Measurements from ENCODE around the gene AGAP1. TPM values are rescaled to one million over a fixed set of nuclear protein-coding genes. Genes with fewer than 3 reads are reported as not detected.

The AGAP1 gene
- total and polyA plus RNA-seq, 2 donors from 2014 or later, result 8.1 to 44.5 TPM

DNA sequence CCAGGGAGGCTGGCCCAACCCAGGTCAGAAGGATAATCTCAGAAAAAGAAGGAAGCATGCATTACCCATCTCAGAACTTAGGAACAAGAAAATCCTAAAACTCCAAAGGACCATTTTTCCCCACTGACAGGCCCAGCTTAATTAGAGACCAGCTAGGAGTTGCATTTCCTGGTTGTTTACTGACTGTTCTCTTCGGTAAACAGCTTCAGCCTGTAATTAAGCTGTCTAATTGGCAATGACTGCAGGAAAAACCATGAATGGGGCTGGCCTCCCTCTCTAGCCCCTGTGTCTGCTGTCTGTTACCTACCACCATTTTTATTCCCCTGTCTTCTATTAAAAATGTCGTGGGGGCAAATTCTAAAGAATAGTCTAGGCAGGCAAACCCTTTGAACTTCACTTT, 146.5 kb downstream of the AGAP1 start:
- TF ChIP-seq, protein P1, sequence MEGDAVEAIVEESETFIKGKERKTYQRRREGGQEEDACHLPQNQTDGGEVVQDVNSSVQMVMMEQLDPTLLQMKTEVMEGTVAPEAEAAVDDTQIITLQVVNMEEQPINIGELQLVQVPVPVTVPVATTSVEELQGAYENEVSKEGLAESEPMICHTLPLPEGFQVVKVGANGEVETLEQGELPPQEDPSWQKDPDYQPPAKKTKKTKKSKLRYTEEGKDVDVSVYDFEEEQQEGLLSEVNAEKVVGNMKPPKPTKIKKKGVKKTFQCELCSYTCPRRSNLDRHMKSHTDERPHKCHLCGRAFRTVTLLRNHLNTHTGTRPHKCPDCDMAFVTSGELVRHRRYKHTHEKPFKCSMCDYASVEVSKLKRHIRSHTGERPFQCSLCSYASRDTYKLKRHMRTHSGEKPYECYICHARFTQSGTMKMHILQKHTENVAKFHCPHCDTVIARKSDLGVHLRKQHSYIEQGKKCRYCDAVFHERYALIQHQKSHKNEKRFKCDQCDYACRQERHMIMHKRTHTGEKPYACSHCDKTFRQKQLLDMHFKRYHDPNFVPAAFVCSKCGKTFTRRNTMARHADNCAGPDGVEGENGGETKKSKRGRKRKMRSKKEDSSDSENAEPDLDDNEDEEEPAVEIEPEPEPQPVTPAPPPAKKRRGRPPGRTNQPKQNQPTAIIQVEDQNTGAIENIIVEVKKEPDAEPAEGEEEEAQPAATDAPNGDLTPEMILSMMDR (IDR thresholded peaks at IDR 0.05; ENCODE audit: borderline replicate concordance, extremely low read depth, insufficient read depth), result no peak

DNA sequence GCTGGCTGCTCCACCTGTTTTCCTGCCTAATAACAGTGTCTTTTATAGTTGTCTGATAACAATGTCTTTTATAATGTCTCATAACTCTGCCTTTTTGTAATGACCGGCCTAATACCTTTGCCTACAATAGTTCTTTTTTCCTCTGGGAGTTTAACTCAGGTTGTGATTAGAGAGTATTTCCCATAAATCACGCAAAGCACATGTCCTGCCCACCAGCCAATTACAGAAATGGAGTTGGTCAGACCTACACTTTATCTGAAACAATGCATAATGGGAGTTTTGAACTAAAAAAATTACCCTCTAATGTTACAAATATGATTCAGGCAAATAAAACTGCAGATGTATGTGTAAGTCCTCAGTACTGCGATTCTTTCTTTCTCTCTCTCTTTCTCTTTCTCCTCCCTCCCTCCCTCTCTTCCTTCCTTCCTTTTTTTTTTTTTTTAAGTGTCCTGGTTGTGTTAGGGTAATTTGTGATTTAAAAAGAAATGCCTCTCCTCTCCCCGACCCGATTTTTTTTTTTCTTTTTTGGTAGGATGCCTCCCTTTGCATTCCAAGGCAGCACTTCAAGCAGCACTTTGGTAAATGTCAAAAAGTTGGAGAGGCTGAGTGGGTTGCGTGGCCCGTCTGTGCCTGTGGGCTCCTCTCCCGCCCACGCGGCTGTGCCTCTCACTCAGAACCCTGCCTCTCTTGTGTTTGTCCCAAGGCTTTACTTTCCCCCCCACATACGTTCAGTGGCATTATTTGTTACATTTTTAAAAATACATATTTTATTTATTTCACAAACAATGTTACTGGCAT, 147.3 kb downstream of the AGAP1 start:
- Histone ChIP-seq H3K36me3 (ENCODE audit: control insufficient read depth in 2 of 3, insufficient read depth in 3 of 3, low read length in 3 of 3) (no peaks in the 10 kb centered on the region), H3K27me3 (ENCODE audit: control insufficient read depth, insufficient read depth, low read length) (no peaks in the 10 kb centered on the region), H3K27ac (ENCODE audit: low read depth in 2 of 2, low read length in 2 of 2) (no peak overlapping the region), H3K4me1 (ENCODE audit: control insufficient read depth in 2 of 3, insufficient read depth in 2 of 3, low read depth in 1 of 3, low read length in 3 of 3) (peaks cover 0 to 2% (median 0%) of the 10 kb centered on the region in 3 donors), H3K4me3 (ENCODE audit: low read length in 3 of 3) (no peak overlapping the region), H3K9ac (ENCODE audit: low read length in 3 of 3) (no peak overlapping the region), H3K9me3 (ENCODE audit: control insufficient read depth in 2 of 3, insufficient read depth in 1 of 3, low read length in 3 of 3) (no peaks in the 10 kb centered on the region)
- intact Hi-C loops (cut with DNase I), result no loop called here
- TF ChIP-seq, protein P1 (IDR thresholded peaks at IDR 0.05; ENCODE audit: borderline replicate concordance, extremely low read depth, insufficient read depth), result no peak
- peak in 1 of 5 donors; percentile 16 for DNase-seq
- no peak for FAIRE-seq

More for the DNA sequence above, 146.5 kb downstream of the AGAP1 start:
- Histone ChIP-seq H3K4me1 (ENCODE audit: control insufficient read depth in 2 of 3, insufficient read depth in 2 of 3, low read depth in 1 of 3, low read length in 3 of 3) (peaks cover 0 to 2% (median 0%) of the 10 kb centered on the region in 3 donors), H3K9ac (ENCODE audit: low read length in 3 of 3) (no peak overlapping the region), H3K4me3 (ENCODE audit: low read length in 3 of 3) (no peak overlapping the region), H3K9me3 (ENCODE audit: control insufficient read depth in 2 of 3, insufficient read depth in 1 of 3, low read length in 3 of 3) (no peaks in the 10 kb centered on the region), H3K36me3 (ENCODE audit: control insufficient read depth in 2 of 3, insufficient read depth in 3 of 3, low read length in 3 of 3) (no peaks in the 10 kb centered on the region), H3K27ac (ENCODE audit: low read depth in 2 of 2, low read length in 2 of 2) (no peak overlapping the region), H3K27me3 (ENCODE audit: control insufficient read depth, insufficient read depth, low read length) (no peaks in the 10 kb centered on the region)
- FAIRE-seq (no peak), DNase-seq (no peak)
- intact Hi-C loops (cut with DNase I), result no loop called here

DNA sequence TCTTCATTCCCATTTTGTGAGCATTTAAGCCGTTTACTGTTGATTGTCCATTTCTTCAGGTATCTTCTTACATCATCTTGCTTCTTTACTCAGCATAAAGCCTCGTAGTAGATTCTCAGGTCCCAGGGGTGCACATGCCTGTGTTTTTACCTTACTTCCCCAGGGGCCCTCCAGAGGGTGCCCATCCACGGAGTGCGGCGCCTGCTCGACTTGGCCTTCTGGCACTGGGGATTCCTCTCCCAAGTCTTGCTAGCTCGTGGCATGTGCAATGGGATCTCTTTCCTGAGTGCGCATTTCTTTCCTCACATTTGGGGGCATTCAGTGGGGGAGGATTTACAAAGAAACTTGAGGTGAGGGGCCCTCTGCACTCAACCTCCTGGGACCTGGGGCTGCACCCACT, 148.1 kb downstream of the AGAP1 start:
- TF ChIP-seq, protein P1 (IDR thresholded peaks at IDR 0.05; ENCODE audit: borderline replicate concordance, extremely low read depth, insufficient read depth), result no peak
- H3K27ac ChIP-seq (ENCODE audit: low read depth in 2 of 2, low read length in 2 of 2), result no peak overlapping the region
- H3K9ac ChIP-seq (ENCODE audit: low read length in 3 of 3), result no peak overlapping the region
- no peaks in the 10 kb centered on the region for H3K9me3 ChIP-seq (ENCODE audit: control insufficient read depth in 2 of 3, insufficient read depth in 1 of 3, low read length in 3 of 3)
- no peak overlapping the region for H3K4me3 ChIP-seq (ENCODE audit: low read length in 3 of 3)
- intact Hi-C loops (cut with DNase I), result no loop called here
- DNase-seq (no peak), FAIRE-seq (no peak)
- H3K36me3 ChIP-seq (ENCODE audit: control insufficient read depth in 2 of 3, insufficient read depth in 3 of 3, low read length in 3 of 3), result no peaks in the 10 kb centered on the region
- H3K4me1 ChIP-seq (ENCODE audit: control insufficient read depth in 2 of 3, insufficient read depth in 2 of 3, low read depth in 1 of 3, low read length in 3 of 3), result peaks cover 0 to 2% (median 0%) of the 10 kb centered on the region in 3 donors
- no peaks in the 10 kb centered on the region for H3K27me3 ChIP-seq (ENCODE audit: control insufficient read depth, insufficient read depth, low read length)

Data from kidney (tissue), 14 donors.